ENCODE results near the gene OBI1.

DNA sequence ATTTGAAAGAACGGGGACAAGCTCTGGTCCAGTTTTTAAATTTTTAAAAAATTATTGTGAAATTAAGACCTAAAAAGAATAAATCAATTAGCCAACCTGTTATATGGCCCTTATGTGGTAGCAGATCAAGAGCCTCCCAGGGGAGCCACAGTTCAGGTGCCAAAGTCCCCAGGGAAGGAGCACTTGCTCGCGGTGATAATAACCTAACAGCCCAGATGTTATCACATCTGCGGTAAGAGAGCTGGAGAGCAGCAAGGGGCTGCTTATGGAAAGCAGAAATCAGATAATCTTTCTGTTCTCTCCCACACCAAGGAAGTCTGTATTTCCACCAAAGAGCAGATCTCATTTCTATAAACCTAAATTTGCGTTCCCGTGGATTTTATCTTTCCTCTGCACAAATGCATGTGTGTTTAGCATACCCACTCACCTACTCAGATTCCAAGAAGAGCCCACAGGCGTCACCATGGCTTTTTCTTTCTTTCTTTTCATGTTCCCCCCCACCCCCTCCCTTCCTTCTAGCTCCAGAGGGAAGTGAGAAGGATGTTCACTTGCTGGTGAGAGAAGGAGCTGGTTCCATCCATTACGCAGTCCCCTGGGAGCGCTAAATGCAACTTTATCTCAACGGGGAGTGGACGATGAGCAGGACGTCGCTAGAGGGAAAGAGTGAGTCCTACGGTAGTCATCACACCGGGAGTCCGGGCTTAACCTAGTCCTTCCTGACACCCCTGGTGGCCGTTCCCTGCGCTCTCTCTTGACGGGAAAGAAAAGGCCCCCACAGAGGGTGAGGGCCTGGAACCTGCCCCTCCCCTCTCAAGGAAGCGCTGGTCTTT, 54.0 kb downstream of the OBI1 start:
- no peak for TF ChIP-seq POLR2A (IDR thresholded peaks at IDR 0.05; ENCODE audit: low read depth, low read length)
- TF ChIP-seq, protein P1, sequence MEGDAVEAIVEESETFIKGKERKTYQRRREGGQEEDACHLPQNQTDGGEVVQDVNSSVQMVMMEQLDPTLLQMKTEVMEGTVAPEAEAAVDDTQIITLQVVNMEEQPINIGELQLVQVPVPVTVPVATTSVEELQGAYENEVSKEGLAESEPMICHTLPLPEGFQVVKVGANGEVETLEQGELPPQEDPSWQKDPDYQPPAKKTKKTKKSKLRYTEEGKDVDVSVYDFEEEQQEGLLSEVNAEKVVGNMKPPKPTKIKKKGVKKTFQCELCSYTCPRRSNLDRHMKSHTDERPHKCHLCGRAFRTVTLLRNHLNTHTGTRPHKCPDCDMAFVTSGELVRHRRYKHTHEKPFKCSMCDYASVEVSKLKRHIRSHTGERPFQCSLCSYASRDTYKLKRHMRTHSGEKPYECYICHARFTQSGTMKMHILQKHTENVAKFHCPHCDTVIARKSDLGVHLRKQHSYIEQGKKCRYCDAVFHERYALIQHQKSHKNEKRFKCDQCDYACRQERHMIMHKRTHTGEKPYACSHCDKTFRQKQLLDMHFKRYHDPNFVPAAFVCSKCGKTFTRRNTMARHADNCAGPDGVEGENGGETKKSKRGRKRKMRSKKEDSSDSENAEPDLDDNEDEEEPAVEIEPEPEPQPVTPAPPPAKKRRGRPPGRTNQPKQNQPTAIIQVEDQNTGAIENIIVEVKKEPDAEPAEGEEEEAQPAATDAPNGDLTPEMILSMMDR (IDR thresholded peaks at IDR 0.05; ENCODE audit: extremely low read depth in 1 of 2, insufficient read depth in 1 of 2, low read depth in 1 of 2, low read length in 2 of 2): peak in 1 of 2 donors; percentile 16
